ENCODE measurements around the gene NHS. TPM values are rescaled to one million over a fixed set of nuclear protein-coding genes. Genes with fewer than 3 reads are reported as not detected.
"Not testable (repeated sequence)": the region's sequence is repeated elsewhere in the genome, so short reads cannot be mapped to it uniquely, and the experiment has no call there.

Gene NHS
- total RNA-seq, 2 donors from 2014 or later: 2.0 TPM

DNA sequence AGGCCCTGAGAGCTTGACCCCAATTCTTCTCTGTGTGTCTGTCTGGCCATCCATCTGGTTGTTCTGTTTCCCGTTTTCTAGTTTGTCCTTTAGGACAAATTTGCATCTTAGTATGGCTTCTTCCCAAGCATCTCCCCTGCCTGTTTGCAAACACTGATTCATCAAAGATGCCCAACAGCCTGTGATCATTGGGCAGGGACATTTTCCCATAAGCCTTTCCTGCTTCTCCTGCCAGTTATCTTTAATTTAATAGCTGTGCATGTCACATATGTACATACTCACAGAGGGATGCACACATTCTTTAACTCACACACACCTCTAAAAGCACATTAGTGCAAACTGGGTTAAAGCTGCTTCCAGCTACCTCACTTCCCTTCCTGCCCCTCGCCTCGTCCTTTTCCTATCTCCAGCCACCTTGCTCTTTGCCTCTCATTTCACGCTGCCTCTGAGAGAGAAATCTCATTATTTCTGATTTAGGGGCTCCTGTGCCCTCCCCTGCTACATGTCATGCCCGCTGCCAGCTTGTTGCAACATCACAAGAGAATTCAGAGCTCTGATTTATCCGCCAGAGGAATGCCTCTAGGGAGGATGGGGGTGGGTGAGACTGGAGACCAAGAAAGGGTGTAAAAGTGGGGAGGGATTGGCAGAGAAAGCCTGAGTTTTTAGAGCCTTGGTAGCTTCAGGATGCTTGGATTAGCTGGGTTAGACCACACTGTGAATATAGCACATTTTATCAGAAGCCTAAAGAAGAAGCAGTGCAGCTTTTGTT is 100.6 kb downstream of the NHS start:
- DNase-seq (no peak), ATAC-seq (peak in 1 of 2 donors; percentile 30)
- intact Hi-C loops (cut with DNase I): no loop called here

DNA sequence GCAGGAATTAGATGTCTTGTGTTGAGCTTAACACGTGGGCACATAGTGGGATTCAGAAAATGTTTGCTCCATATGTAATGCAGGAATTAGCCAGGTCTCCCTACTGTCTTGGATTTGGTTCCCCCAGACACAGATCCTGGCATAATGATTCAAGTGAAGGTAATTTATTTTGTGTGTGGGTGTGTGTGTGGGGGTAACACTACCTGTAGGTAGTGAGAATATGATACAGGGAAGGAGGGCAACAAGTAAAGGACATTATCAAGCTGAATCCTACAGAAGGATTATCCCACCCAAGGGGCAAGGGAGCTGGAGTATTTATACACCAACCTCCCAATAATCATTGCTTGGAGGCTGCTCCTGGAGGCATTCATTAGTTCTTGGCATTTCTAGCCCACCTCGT is 101.4 kb downstream of the NHS start:
- ATAC-seq: no peak
- intact Hi-C loops (cut with DNase I): no loop called here
- DNase-seq: no peak

DNA sequence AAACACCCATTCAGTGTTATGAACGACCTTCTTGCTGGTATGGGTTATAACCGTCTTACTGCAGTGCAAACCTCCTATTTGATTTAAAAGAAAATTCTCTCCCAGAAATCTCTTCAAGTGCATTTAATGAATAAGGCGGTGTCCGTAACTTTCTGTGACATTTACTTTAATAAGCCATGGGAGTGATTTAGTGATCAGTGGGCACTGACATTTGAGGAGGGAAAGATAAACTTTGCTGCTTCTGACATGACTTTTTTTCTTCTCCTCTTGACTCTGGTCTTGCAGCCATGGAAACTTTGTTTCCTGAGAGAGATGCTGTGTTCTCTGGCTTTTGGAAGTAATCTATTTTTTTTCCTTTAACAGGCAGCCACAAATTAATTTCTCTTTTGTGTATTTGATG is 106.1 kb downstream of the NHS start:
- no peak for ATAC-seq
- intact Hi-C loops (cut with DNase I): no loop called here
- DNase-seq: no peak

DNA sequence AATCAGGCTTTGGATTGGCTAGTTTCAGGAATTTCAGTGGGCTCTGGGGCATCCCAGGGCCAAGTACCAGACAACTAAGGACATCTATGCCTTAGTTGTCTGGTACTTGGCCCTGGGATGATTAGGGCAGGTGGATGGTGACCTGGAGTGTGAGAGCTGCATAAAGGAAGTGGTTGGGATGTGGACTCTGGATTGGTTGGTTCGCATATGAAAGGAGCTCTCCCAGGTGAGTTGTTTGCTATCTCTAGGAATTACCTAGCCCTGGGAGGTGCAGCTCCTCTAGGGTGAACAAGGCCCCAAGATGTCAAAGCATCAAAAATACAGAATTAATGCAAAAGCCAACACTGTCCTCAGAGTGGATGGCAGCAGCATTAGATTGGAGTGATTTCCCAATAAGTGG is 109.6 kb downstream of the NHS start:
- intact Hi-C loops (cut with DNase I): no loop called here
- no peak for ATAC-seq
- DNase-seq: no peak

DNA sequence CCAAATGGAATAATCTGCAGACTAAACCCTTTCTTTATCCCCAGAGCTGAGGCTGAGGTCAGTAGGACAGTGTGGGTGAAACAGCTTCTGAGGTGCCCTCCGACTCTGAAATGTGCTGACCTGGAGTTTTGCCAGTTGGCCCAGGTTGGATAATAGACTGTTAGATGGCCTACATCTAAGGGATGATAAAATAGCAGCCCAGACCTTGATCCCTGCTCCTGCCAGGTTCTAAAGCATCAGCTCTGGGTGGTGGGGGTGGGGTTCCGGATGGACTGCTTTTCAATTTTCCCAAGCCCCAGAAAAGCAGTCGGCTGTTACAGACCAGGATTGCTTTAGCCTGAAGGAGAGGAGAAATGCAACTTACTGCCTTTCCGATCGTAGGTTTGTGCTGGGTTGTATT is 110.4 kb downstream of the NHS start:
- ATAC-seq: no peak
- intact Hi-C loops (cut with DNase I): no loop called here
- no peak for DNase-seq

DNA sequence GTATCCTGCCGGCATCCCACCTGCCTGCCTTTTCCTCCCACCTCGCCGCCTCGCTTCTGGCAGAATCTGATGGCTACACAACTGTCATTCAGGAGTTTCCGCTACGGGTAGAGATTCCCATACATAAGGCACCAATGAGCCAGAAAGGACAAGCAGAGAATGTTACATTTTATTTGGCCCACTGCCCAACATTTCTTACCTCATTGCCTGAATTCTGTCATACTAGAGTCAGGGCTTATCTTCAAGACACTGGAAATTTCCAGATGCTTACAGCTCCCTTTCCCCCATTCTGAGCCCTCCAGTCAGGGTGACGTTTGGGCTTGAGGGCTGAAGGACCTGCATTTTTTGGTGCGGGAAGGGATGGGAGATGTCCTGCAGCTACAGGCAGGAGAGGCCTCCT is 113.0 kb downstream of the NHS start:
- intact Hi-C loops (cut with DNase I): no loop called here
- no peak for DNase-seq
- ATAC-seq: no peak

DNA sequence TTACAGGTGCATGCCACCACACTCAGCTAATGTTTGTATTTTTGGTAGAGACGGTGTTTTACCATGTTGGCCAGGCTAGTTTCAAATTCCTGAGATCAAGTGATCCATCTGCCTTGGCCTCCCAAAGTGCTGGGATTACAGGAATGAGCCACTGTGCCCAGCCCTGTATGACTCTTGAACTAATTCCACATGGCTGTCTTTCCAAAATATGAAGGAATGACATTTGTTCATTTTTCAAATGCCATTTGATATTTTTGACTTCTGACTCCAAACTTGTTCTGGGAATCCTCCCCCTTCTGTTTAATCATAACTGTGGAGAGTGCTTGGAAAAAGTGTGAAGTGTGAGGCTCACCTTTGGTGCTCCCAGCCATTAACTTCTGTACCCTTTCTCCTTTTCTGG is 119.2 kb downstream of the NHS start:
- DNase-seq (no peak), ATAC-seq (no peak)
- intact Hi-C loops (cut with DNase I): no loop called here

DNA sequence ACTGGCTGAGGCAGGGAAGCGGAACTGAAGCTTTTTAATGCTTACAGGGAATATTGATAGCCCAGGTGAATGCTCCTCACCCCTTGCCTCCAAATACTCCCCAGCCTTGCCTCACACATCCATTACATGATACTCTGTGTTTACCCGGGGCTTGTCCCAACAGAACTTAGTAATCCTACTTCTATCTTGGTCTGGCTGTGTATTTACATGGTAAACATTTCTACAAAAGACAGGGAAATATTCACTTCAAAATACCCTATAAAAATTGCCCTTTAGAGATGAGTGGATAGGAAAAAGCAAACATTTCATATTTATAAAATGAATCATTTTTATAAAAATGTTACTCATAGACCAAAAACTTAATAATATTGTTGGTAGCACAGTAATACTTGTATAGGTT is 120.1 kb downstream of the NHS start:
- DNase-seq: no peak
- ATAC-seq: no peak
- intact Hi-C loops (cut with DNase I): no loop called here

DNA sequence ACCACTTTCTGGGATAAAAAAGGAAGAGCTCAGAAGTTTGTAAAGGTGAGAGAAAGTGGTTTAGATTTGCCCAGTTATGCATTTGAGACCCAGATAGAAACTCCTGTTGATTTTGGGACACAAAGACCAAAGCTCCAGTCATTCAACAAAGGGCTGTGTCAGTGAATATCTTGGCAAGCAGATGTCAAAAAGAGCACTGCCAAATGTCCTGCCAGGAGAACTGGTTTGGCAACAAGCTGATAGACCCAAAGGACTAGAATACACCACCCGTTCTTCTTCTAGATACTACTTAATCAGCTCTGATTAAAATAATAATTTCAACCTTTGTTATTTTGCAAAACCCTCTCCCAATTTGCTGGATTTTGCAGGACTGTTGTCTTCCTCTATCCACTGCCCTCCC is 121.4 kb downstream of the NHS start:
- intact Hi-C loops (cut with DNase I): no loop called here
- ATAC-seq: peak in 1 of 2 donors; percentile 23
- no peak for DNase-seq

DNA sequence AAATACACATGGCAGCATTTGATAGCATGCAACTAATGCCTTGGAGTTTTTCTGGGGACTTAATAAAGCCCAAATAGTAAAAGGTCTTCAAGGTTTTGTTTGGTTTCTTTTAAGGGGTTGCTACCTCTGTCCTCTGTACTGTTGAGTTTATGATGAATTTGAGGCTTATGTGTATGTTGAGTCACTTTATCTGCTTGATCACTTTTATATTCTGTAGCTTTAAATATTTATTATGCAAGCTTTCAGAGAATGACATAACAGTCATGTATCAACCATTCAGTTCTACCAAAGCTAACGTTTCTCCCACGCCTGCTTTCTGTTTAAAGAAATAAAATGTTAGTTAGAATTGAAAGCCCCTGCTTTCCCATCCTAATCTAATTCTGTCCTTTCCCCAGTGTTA is 122.2 kb downstream of the NHS start:
- intact Hi-C loops (cut with DNase I): no loop called here
- no peak for ATAC-seq
- DNase-seq: no peak

DNA sequence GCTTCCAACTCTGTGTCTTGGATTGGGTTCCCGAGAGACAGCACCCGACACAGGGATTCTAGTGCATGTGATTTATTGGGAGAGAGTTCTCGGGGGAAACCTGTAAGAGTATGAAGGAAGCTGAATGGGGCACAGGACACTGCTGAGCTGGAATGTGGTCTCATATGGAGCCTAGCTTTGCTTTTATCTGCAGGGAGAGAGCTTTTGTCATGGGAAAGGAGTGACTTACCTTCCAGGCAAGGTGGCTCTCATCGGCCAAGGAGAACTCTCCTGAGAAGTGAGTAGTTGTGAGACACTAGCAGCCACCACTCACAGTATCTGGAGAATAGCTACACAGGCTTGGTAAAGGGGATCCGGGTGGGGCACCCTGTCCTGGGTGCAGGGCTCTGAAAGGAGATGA is 124.5 kb downstream of the NHS start:
- DNase-seq (no peak), ATAC-seq (no peak)
- intact Hi-C loops (cut with DNase I): no loop called here

DNA sequence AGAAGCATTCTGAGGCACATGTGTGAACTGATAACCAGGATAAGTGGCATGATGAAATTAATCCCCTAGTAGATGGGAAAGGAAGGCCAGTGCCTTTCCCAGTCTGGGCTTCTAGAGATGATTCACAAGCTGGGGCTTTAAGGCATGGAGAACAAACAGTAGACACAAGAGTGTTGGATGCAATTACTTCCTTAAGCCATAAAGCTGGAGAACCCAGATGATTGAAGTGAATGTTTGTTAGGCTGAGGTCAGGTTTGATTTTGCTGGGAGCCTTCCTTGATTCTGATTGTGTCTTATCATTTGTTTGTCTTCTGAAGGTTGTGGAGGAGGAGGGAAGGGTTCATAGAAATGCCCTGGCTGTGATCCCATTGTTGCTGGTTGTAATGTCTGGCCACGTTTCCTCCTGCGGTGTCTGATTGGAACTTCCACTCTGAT is 125.2 kb downstream of the NHS start:
- ATAC-seq: no peak
- intact Hi-C loops (cut with DNase I): no loop called here
- DNase-seq: peak; percentile 22

DNA sequence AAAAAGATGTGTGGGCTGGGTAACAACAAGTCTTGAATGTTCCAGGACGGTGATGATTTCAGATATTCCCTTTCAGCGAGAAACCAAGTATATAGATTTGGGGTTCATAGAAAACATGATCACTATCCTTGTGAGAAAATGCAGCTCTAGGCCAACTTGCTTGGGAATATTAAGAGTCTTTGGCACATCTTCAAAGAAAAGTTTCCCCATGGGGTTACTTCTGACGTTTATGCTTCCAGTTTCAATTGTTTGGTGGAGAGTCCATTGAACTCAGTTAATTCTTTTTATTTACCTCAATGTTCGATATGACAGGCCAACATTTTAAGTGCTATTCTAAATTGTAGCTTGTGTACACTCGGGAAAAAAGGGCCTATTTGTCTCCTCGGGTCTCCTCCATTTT is 126.7 kb downstream of the NHS start:
- ATAC-seq (no peak), DNase-seq (no peak)
- intact Hi-C loops (cut with DNase I): no loop called here

DNA sequence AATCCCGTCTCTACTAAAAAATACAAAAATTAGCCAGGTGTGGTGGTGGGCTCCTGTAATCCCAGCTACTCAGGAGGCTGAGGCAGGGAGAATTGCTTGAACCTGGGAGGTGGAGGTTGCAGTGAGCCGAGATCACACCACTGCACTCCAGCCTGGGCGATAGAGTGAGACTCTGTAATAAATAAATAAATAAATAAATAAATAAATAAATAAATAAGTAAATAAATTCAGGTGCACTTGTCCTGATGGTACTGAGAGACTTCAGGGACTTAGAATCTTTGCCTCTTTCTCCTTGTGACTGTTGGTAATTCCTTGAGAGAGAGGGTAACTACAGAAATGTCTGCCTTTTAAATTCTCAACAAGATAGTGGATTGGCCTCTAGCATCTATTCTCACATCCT is 131.4 kb downstream of the NHS start:
- ATAC-seq; DNase-seq; intact Hi-C loops (cut with DNase I): not testable (repeated sequence)

DNA sequence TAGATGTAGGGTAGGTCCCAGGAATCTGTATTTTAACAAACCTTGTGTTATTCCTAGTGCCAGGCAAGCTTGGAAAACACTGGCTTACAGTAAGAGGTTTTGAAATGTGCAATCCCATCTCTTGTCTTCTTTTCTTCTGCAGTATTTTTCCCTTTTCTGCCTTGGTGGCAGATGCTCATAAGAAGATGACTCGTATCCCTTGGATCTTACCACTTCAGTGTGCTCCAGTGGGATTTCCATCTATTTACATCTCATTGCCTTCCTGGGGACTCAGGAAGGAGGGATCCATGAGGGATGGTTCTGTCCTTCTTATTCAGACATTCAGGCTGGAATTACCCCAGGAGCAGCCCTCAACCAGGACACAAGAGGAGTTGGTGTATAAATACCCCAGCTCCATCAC is 136.6 kb downstream of the NHS start:
- intact Hi-C loops (cut with DNase I): loop anchor here in 1 of 2 donors (10.0 kb wide), 1 partner anchor 127 kb away; no protein-coding TSS in a partner anchor
- ATAC-seq (no peak), DNase-seq (no peak)

DNA sequence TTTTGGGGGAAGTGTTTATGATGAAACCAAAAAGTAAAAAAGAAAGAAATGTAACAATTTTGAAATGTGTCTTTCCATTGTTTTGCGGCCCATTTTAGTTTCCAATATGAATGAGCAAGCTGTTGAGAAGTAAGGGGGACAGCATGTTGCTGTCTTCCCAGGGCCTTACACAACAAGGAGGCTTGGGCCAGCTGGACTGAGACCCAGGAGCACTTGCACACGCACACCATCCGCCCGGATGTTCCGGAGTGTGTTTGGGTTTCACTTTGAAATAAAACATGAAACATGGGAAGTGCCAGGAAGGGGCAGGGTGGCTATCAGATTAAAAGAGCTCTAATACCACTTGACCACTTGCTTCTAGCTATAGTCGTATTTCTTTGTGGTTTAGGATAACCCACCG is 144.4 kb downstream of the NHS start:
- DNase-seq (peak; percentile 66), ATAC-seq (peak; percentile 79 to 86)
- intact Hi-C loops (cut with DNase I): loop anchor here in 1 of 2 donors (10.0 kb wide), 1 partner anchor 135 kb away; no protein-coding TSS in a partner anchor

DNA sequence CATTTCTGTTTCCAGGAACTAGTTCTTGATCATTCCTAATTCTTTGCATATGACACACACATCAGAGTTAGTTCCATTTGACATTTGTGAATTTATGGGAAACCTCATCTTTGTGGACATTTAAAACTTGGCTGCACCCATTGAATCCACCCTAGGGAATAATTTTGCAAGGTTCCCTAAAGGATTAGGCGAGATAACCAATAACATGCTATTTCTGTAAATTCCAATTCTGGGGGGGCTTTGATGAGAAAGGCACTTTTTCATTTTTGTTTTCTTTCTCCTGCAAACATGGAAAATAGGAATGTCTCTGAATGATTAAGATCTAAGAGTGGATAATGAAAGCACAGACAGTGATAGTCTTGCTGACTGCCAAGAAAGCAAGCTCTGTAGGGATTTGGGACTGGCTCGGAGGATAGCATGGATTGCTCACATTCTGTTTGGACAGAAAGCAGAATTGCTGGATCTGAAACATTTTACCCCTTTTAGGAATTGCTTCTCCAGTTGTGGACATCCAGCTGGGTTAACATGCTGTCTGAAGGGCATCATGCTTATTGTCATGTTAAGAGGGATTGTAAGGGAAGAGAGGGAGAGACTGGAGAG is 145.1 kb downstream of the NHS start:
- ATAC-seq (peak in 1 of 2 donors; percentile 43), DNase-seq (no peak)
- intact Hi-C loops (cut with DNase I): no loop called here

DNA sequence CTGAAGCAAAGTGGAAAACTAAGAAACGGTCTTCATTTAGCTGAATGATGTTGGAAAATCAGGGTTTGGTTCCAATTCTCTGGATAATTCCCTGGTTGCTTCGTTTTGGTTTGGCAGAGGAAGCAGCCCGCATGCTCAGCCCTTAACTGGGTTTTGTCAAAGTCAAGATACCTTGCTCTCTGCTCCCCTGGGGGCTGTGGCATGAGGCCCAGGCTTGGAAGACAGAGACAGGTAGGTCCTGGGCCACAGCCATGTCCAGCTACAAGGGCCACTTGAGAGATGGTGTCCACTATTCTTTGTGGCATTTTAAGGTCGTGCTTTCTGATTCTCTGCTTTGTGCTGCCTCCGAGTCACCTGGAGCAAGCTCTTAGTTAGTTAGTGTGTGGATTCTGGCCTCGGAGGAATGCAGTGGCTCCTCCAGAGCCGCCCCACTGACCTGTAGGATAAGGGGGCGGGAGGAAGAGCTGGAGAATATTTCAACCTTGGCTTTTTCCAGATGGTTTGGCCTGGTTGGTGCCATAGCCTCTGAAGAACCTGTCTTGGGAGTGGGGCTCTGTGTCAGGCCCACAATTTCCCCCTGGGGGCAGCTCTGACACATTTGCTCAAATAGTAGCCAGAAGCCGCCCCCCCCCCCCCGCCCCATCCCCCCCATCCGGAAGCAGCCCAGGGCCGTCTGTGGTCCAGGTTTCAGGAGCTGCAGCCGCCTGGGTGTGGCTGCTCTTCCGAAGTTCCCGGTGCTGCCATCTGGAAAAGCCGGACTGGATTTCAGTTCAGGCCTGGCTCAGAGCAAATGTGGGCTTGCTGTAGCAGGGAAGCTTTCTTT is 147.1 kb downstream of the NHS start:
- intact Hi-C loops (cut with DNase I): no loop called here
- peak in 1 of 2 donors; percentile 38 for ATAC-seq
- DNase-seq: peak; percentile 28

DNA sequence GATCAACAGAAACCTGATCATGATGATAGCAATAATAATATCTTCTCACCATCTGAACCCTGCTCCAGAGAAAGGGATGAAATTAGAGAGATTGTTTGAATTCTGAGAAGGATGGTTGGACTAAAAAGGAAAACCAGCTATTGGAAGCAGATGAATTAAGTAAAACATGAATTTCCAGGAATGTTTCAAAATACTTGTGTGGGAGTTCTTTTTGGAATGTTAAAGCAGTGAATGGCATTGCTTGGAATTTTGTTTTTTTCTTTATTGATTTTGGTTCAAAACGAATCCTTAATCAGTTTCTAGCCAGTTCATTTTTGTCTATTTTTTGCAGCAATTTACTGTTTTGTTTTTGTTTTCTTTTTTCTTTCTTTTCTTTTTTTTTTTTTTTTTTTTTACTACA is 150.3 kb downstream of the NHS start:
- ATAC-seq: no peak

More for the DNA sequence above, 150.3 kb downstream of the NHS start:
- no peak for DNase-seq
- intact Hi-C loops (cut with DNase I): no loop called here
